ENCODE measurements around the gene C1QL3.

Gene C1QL3

GRCh38 chr10:16521311-16522016 is at the start of gene C1QL3:
Gene C1QL3 (minus strand): TSS chr10:16521879. CDS start chr10:16521065, 814 bp downstream.
- DNase-seq (ENCODE audit: low spot score), result no peak
- FAIRE-seq, result no peak

GRCh38 chr10:16570731-16571130 is 49.1 kb upstream of the C1QL3 start:
- DNase-seq (ENCODE audit: low spot score) (no peak), FAIRE-seq (peak; percentile 40)

- DNase-seq (ENCODE audit: low spot score) (no peak), FAIRE-seq (peak; percentile 9)
Observed at GRCh38 chr10:16566202-16566805, 44.6 kb upstream of the C1QL3 start.

GRCh38 chr10:16565604-16566003 is 43.9 kb upstream of the C1QL3 start:
- FAIRE-seq, result no peak

GRCh38 chr10:16562891-16563290 is 41.2 kb upstream of the C1QL3 start:
- FAIRE-seq (no peak), DNase-seq (ENCODE audit: low spot score) (peak; percentile 38)

More at GRCh38 chr10:16565604-16566003, 43.9 kb upstream of the C1QL3 start:
- no peak for DNase-seq (ENCODE audit: low spot score)

GRCh38 chr10:16559236-16559773 is 37.6 kb upstream of the C1QL3 start:
- DNase-seq (ENCODE audit: low spot score) (no peak), FAIRE-seq (no peak)

GRCh38 chr10:16547973-16548372 is 26.3 kb upstream of the C1QL3 start:
- DNase-seq (ENCODE audit: low spot score) (no peak), FAIRE-seq (no peak)

GRCh38 chr10:16545116-16545736 is 23.5 kb upstream of the C1QL3 start:
- DNase-seq (ENCODE audit: low spot score) (peak; percentile 58), FAIRE-seq (no peak)

- no peak for DNase-seq (ENCODE audit: low spot score)
- FAIRE-seq, result no peak
Observed at GRCh38 chr10:16544591-16544990, 22.9 kb upstream of the C1QL3 start.

GRCh38 chr10:16544099-16544498 is 22.4 kb upstream of the C1QL3 start:
- DNase-seq (ENCODE audit: low spot score) (no peak), FAIRE-seq (no peak)

GRCh38 chr10:16536155-16536554 is 14.5 kb upstream of the C1QL3 start:
- DNase-seq (ENCODE audit: low spot score) (no peak), FAIRE-seq (no peak)

GRCh38 chr10:16529853-16530252 is 8.2 kb upstream of the C1QL3 start:
- FAIRE-seq (no peak), DNase-seq (ENCODE audit: low spot score) (no peak)

- FAIRE-seq, result no peak
- DNase-seq (ENCODE audit: low spot score), result no peak
Observed at GRCh38 chr10:16527452-16527851, 5.8 kb upstream of the C1QL3 start.

- no peak for DNase-seq (ENCODE audit: low spot score)
- no peak for FAIRE-seq
Observed at GRCh38 chr10:16520900-16521299, 779 bp downstream of the C1QL3 start.

GRCh38 chr10:16519908-16520861 is 1.5 kb downstream of the C1QL3 start:
- no peak for FAIRE-seq
- DNase-seq (ENCODE audit: low spot score), result no peak

GRCh38 chr10:16519250-16519907 is 2.3 kb downstream of the C1QL3 start:
- DNase-seq (ENCODE audit: low spot score) (no peak), FAIRE-seq (no peak)

- DNase-seq (ENCODE audit: low spot score) (no peak), FAIRE-seq (no peak)
Observed at GRCh38 chr10:16518822-16519221, 2.9 kb downstream of the C1QL3 start.

GRCh38 chr10:16510843-16511242 is 10.8 kb downstream of the C1QL3 start:
- DNase-seq (ENCODE audit: low spot score) (no peak), FAIRE-seq (no peak)

GRCh38 chr10:16509996-16510395 is 11.7 kb downstream of the C1QL3 start:
- no peak for FAIRE-seq

GRCh38 chr10:16505161-16505560 is 16.5 kb downstream of the C1QL3 start:
- DNase-seq (ENCODE audit: low spot score) (no peak), FAIRE-seq (no peak)

More at GRCh38 chr10:16509996-16510395, 11.7 kb downstream of the C1QL3 start:
- DNase-seq (ENCODE audit: low spot score), result peak; percentile 33

GRCh38 chr10:16497911-16498310 is 23.8 kb downstream of the C1QL3 start:
- FAIRE-seq, result no peak
- DNase-seq (ENCODE audit: low spot score), result no peak
